GM12874 (cell line): ENCODE data around the gene DSCAM.

Experiments
- TF ChIP-seq, protein P1 (sequence below): IDR thresholded peaks from 2 replicates; pipeline ENCODE4 v1.5.1; 2011; ENCODE audit warnings: low read depth, mild to moderate bottlenecking, control low read depth, low read length, moderate library complexity; ENCODE audit not compliant: insufficient read depth

DSCAM gene

DNA sequence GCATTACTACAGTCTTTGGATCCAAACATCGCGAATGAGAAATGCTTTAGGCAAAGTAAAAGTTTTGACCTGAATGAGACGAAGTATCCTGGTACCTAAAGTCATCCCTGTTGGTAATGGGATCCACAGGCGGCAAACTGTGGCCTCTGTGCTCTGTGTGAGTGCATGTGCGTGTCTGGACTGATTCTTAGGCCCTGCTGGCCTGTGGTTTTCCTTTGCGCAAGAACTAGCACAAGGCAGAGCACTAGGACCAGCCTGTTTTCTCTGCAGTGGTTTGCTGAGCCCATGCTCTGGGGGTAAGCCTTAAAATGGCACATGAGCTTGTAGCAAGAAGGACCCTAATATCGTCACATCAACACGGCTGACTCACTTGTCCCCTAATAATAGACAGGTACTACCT, 251.2 kb downstream of the DSCAM start:
- TF ChIP-seq, protein P1, sequence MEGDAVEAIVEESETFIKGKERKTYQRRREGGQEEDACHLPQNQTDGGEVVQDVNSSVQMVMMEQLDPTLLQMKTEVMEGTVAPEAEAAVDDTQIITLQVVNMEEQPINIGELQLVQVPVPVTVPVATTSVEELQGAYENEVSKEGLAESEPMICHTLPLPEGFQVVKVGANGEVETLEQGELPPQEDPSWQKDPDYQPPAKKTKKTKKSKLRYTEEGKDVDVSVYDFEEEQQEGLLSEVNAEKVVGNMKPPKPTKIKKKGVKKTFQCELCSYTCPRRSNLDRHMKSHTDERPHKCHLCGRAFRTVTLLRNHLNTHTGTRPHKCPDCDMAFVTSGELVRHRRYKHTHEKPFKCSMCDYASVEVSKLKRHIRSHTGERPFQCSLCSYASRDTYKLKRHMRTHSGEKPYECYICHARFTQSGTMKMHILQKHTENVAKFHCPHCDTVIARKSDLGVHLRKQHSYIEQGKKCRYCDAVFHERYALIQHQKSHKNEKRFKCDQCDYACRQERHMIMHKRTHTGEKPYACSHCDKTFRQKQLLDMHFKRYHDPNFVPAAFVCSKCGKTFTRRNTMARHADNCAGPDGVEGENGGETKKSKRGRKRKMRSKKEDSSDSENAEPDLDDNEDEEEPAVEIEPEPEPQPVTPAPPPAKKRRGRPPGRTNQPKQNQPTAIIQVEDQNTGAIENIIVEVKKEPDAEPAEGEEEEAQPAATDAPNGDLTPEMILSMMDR = no peak

DNA sequence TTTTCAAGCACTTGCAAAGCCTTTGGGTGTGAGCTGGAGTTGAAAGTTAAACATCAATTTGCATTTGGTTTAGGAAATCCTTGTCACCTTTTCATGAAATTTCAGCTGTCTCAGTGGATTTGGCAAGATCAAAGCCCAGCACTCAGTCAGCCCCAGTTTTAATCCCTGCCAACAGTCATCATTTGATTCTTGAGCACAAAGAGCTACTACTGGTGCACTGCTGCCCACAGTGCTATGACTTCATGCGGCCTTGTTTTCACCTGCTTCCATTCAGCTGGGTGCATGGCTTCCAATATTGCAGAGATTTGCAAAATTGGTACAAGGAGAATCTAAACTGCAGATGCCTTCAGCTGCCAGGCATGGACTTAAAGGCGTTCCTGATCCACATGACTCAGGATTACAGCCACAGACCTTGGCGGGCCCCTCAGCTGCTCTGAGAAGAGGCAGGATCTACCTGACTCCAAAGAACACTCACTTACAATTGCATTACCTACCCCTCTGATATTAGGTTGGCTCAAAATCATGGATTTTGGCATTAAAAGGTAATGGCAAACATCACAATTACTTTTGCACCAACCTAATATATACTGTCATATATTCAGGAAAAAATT, 259.1 kb downstream of the DSCAM start:
- TF ChIP-seq, protein P1 = no peak

DNA sequence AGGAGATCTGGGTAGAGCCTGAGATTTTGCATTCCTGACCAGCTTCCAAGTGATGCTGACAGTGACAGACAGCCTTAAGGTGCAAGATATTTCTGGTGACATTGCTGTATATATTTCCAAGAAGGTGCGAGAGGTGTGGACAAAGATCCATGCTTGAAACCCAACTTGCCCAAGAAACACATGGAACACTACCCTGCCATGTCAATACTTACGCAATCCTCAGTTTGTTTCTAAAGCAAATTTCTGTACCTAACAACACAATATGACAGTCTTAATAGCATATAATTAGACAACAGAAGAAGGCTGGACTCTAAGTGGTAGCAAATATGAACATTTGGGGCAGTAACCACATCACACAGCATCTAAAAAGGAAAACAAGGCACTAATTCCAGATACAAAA, 260.4 kb downstream of the DSCAM start:
- TF ChIP-seq, protein P1 = no peak

DNA sequence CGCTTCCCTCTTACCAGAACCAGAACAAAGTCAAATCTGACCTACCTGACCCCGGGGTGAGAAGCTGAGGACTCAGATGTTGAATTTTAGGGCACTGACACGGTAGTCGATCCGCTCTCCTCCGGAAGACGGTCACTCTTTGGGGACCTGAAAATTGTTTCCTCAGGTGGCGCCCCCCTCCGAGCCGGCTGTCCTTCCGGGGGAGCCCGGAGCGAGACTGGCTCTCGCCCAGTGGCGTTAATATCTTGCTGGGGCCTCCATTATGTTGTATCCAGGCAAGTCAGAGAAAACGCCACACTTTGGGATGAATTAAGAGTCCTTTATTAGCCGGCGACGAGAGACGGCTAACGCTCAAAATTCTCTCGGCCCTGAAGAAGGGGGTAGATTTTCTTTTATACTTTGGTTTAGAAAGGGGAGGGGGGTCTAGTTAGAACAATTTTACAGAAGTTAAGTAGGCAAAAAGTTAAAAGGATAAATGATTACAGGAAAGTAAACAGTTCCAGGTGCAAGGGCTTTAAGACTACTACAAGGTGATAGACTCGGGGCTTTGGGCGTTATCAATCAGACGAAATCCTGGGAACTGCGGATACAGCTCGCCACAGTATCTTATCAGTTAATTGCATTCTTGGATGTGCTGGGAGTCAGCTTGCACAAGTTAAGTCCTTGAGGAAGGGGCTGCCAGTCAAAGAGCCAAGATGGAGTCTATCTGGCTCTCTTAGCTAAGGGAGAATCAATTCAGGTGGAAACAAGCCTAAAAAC, 269.5 kb downstream of the DSCAM start:
- TF ChIP-seq, protein P1 = no peak

DNA sequence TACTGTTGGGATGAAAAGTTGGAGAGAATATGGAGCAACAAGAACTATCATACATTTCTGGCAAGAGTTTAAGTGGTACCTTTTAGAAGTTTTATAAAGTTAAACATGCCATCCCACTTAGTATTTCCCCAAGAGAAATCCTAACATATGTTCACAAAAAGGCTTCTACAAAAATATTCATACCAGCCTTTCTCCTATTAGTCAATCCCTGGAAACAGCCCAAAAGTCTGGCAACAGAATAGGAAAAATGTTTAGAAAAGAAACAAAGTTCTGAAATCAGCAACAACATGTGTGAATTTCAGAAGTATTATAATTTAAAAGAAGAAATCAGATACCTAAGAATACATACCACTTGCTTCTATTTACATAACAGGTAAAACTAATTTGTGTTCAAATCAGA, 271.0 kb downstream of the DSCAM start:
- TF ChIP-seq, protein P1 = no peak

DNA sequence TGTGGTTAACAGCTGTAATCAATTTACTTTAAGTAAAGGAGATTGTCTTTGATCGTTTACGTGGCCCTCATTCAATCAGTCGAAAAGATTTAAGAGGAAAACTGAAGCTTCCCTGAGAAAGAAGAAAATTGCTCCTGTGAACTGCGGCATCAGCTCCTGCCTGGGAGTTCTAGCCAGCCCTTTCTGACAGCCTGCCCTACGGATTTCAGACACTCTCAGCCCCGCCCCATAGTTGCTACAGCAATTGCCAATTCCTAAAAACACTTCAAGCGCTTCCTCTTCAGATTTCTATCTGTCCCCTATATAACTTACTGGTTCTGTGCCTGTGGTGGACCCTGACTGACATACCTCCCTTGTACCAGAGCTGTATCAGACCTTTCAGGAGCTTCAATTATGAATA, 277.6 kb downstream of the DSCAM start:
- TF ChIP-seq, protein P1 = no peak

DNA sequence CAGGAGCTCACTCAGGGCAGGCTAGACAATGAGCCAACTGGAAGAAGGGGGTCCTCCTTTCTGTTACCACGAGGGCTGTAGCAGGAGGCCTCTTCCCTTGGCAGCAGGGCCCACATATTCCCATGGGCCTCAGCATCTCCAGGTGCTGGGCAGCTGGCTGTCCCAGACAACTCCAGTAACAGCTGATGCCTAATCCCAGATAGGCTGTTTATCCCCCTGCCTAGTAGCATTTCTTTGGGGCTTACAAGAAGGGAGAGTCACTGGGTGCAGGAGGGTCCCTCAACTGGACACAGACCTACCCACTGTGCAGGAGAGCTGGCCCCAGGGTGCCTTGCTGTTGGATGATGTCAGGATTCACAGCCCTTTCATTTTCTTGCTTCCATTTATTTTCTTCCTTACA, 278.2 kb downstream of the DSCAM start:
- TF ChIP-seq, protein P1 = no peak
